Measurements from ENCODE around the gene CBX6. TPM values are rescaled to one million over a fixed set of nuclear protein-coding genes. Genes with fewer than 3 reads are reported as not detected.
"Not testable (repeated sequence)": the region's sequence is repeated elsewhere in the genome, so short reads cannot be mapped to it uniquely, and the experiment has no call there.

CBX6 gene
- total RNA-seq, 1 experiment from 2014 or later = 55.9 TPM

- H3K4me3 Mint-ChIP-seq (ENCODE audit: unreplicated experiment); H3K4me1 Mint-ChIP-seq (ENCODE audit: low read depth, unreplicated experiment); intact Hi-C loops (cut with micrococcal nuclease; ENCODE audit: unreplicated experiment); H3K27me3 Mint-ChIP-seq (ENCODE audit: insufficient read depth, unreplicated experiment); H3K9me3 Mint-ChIP-seq (ENCODE audit: unreplicated experiment); H3K4me3 ChIP-seq (ENCODE audit: low read depth, low read length); BruUV-seq (replicated peaks); H3K27me3 ChIP-seq (replicated peaks; ENCODE audit: control insufficient read depth, insufficient read depth, low read length); H3K9me3 ChIP-seq; H3K36me3 Mint-ChIP-seq (ENCODE audit: insufficient read depth, unreplicated experiment); DNase-seq; H3K4me1 ChIP-seq; POLR2A ChIA-PET; H3K36me3 ChIP-seq (ENCODE audit: control insufficient read depth, insufficient read depth, low read length); H3K27ac Mint-ChIP-seq (ENCODE audit: unreplicated experiment): not testable (repeated sequence)
- CTCF ChIA-PET = interaction anchor here (2.0 kb wide), 1 partner anchor 85 kb away, joined by 7 read pairs; no protein-coding TSS in a partner anchor
Observed at GRCh38 chr22:38853883-38854282, 18.1 kb downstream of the CBX6 start.

GRCh38 chr22:38853196-38853651 is 18.8 kb downstream of the CBX6 start:
- no peak overlapping the region for H3K27ac Mint-ChIP-seq (ENCODE audit: unreplicated experiment)
- no TSS peak for BruUV-seq (replicated peaks)
- CTCF ChIA-PET = interaction anchor here (2.0 kb wide), 1 partner anchor 84 kb away, joined by 7 read pairs; no protein-coding TSS in a partner anchor

GRCh38 chr22:38852522-38852921 is 19.5 kb downstream of the CBX6 start:
- no peaks in the 10 kb centered on the region for H3K9me3 ChIP-seq
- CTCF ChIA-PET = interaction anchor here (0.6 to 2.0 kb wide), 2 partner anchors 84 to 255 kb away, joined by 5 to 7 read pairs; no protein-coding TSS in a partner anchor
- H3K9me3 Mint-ChIP-seq (ENCODE audit: unreplicated experiment) = no peaks in the 10 kb centered on the region
- H3K36me3 Mint-ChIP-seq (ENCODE audit: insufficient read depth, unreplicated experiment) = no peaks in the 10 kb centered on the region
- H3K27ac Mint-ChIP-seq (ENCODE audit: unreplicated experiment) = no peak overlapping the region
- intact Hi-C loops (cut with micrococcal nuclease; ENCODE audit: unreplicated experiment) = no loop called here
- DNase-seq = no peak
- H3K4me1 ChIP-seq = no peaks in the 10 kb centered on the region
- H3K27me3 ChIP-seq (replicated peaks; ENCODE audit: control insufficient read depth, insufficient read depth, low read length) = no peaks in the 10 kb centered on the region
- H3K36me3 ChIP-seq (ENCODE audit: control insufficient read depth, insufficient read depth, low read length) = no peaks in the 10 kb centered on the region
- no TSS peak for BruUV-seq (replicated peaks)
- H3K4me1 Mint-ChIP-seq (ENCODE audit: low read depth, unreplicated experiment) = no peaks in the 10 kb centered on the region
- POLR2A ChIA-PET = no interaction called here
- H3K27me3 Mint-ChIP-seq (ENCODE audit: insufficient read depth, unreplicated experiment) = no peaks in the 10 kb centered on the region
- H3K4me3 ChIP-seq (ENCODE audit: low read depth, low read length) = no peak overlapping the region
- no peak overlapping the region for H3K4me3 Mint-ChIP-seq (ENCODE audit: unreplicated experiment)
- no peak for TF ChIP-seq CTCF (IDR thresholded peaks at IDR 0.05; ENCODE audit: insufficient read depth in 1 of 2, low read depth in 1 of 2, low read length in 1 of 2, severe bottlenecking in 1 of 2, unreplicated experiment in 1 of 2)

More at GRCh38 chr22:38853196-38853651, 18.8 kb downstream of the CBX6 start:
- H3K9me3 Mint-ChIP-seq (ENCODE audit: unreplicated experiment) = no peaks in the 10 kb centered on the region
- no peak for DNase-seq
- Histone ChIP-seq H3K27me3 (replicated peaks; ENCODE audit: control insufficient read depth, insufficient read depth, low read length) (no peaks in the 10 kb centered on the region), H3K4me1 (peaks cover 5% of the 10 kb centered on the region; the same call in 1 of the 2 replicates), H3K9me3 (no peaks in the 10 kb centered on the region), H3K36me3 (ENCODE audit: control insufficient read depth, insufficient read depth, low read length) (no peaks in the 10 kb centered on the region), H3K4me3 (ENCODE audit: low read depth, low read length) (no peak overlapping the region)
- H3K27me3 Mint-ChIP-seq (ENCODE audit: insufficient read depth, unreplicated experiment) = no peaks in the 10 kb centered on the region
- intact Hi-C loops (cut with micrococcal nuclease; ENCODE audit: unreplicated experiment) = no loop called here
- H3K4me1 Mint-ChIP-seq (ENCODE audit: low read depth, unreplicated experiment) = peaks cover 3% of the 10 kb centered on the region
- POLR2A ChIA-PET = no interaction called here
- H3K4me3 Mint-ChIP-seq (ENCODE audit: unreplicated experiment) = no peak overlapping the region
- peaks cover 4% of the 10 kb centered on the region for H3K36me3 Mint-ChIP-seq (ENCODE audit: insufficient read depth, unreplicated experiment)
- no peak for TF ChIP-seq CTCF (IDR thresholded peaks at IDR 0.05; ENCODE audit: insufficient read depth in 1 of 2, low read depth in 1 of 2, low read length in 1 of 2, severe bottlenecking in 1 of 2, unreplicated experiment in 1 of 2)
